Mucosa of rectum (tissue), 2 donors: ENCODE measurements around the gene TMEM60.
"Not testable (repeated sequence)": the region's sequence is repeated elsewhere in the genome, so short reads cannot be mapped to it uniquely, and the experiment has no call there.

Source experiments
- H3K27ac ChIP-seq, 2 donors: one replicate each; pipeline ENCODE4 v1.7.0; 2013; ENCODE audit warnings: inconsistent platforms in 2 of 2, low read depth in 2 of 2, low read length in 2 of 2
- H3K27me3 ChIP-seq, 2 donors: one replicate each; pipeline ENCODE4 v1.7.0; 2013; ENCODE audit warnings: low read length in 2 of 2; ENCODE audit not compliant: control insufficient read depth in 2 of 2, insufficient read depth in 2 of 2
- H3K36me3 ChIP-seq, 2 donors: one replicate each; pipeline ENCODE4 v1.7.0; 2013; ENCODE audit warnings: low read length in 2 of 2; ENCODE audit not compliant: control insufficient read depth in 2 of 2, insufficient read depth in 2 of 2
- H3K4me1 ChIP-seq, 2 donors: one replicate each; pipeline ENCODE4 v1.7.0; 2013; ENCODE audit warnings: low read length in 2 of 2, mild to moderate bottlenecking in 1 of 2; ENCODE audit not compliant: control insufficient read depth in 2 of 2, insufficient read depth in 2 of 2
- H3K4me3 ChIP-seq, 2 donors: one replicate each; pipeline ENCODE4 v1.7.0; 2013; ENCODE audit warnings: low read length in 2 of 2
- H3K9ac ChIP-seq, 2 donors: one replicate each; pipeline ENCODE4 v1.7.0; 2013; ENCODE audit warnings: low read length in 2 of 2, low read depth in 1 of 2, mild to moderate bottlenecking in 1 of 2
- H3K9me3 ChIP-seq, 2 donors: one replicate each; pipeline ENCODE4 v1.7.0; 2013; ENCODE audit warnings: low read length in 2 of 2; ENCODE audit not compliant: control insufficient read depth in 2 of 2
- donor health status: healthy.
- donor health status: Normal muscosa, but diverticular disease.

TMEM60 gene

GRCh38 chr7:77798394-77799077, at the start of gene TMEM60, which contains the start of gene PHTF2:
TMEM60 (minus strand) TSS chr7:77798434; CDS start chr7:77794373, 4,061 bp downstream.
PHTF2 (plus strand) TSS chr7:77798773.
- peak within 1 kb of the TSS; percentile 84 to 98 for H3K9ac ChIP-seq
- H3K9me3 ChIP-seq, result no peaks in the 10 kb centered on the region
- peaks cover 23 to 32% of the 10 kb centered on the region in 2 donors for H3K4me1 ChIP-seq
- peak within 1 kb of the TSS; percentile 91 to 99 for H3K4me3 ChIP-seq
- H3K36me3 ChIP-seq, result peaks cover 4 to 5% of the 10 kb centered on the region in 2 donors
- peak within 1 kb of the TSS; percentile 94 to 96 for H3K27ac ChIP-seq
- no peaks in the 10 kb centered on the region for H3K27me3 ChIP-seq

GRCh38 chr7:77846317-77847092, 48.3 kb upstream of the TMEM60 start:
- H3K9ac ChIP-seq, result no peak overlapping the region
- H3K4me3 ChIP-seq, result no peak overlapping the region
- H3K27ac ChIP-seq, result no peak overlapping the region

GRCh38 chr7:77843194-77843593, 45.0 kb upstream of the TMEM60 start:
- Histone ChIP-seq H3K4me3 (no peak overlapping the region), H3K4me1 (no peaks in the 10 kb centered on the region), H3K27me3 (no peaks in the 10 kb centered on the region), H3K36me3 (no peaks in the 10 kb centered on the region), H3K27ac (no peak overlapping the region), H3K9me3 (no peaks in the 10 kb centered on the region), H3K9ac (no peak overlapping the region)

More at GRCh38 chr7:77846317-77847092, 48.3 kb upstream of the TMEM60 start:
- Histone ChIP-seq H3K9me3 (no peaks in the 10 kb centered on the region), H3K27me3 (no peaks in the 10 kb centered on the region), H3K36me3 (no peaks in the 10 kb centered on the region), H3K4me1 (no peaks in the 10 kb centered on the region)

- no peaks in the 10 kb centered on the region for H3K9me3 ChIP-seq
- no peaks in the 10 kb centered on the region for H3K36me3 ChIP-seq
- H3K27ac ChIP-seq, result no peak overlapping the region
- no peaks in the 10 kb centered on the region for H3K4me1 ChIP-seq
- H3K4me3 ChIP-seq, result no peak overlapping the region
- H3K27me3 ChIP-seq, result no peaks in the 10 kb centered on the region
- no peak overlapping the region for H3K9ac ChIP-seq
Observed at GRCh38 chr7:77839919-77840318, 41.7 kb upstream of the TMEM60 start.

GRCh38 chr7:77838929-77839491, 40.8 kb upstream of the TMEM60 start:
- H3K36me3 ChIP-seq, result no peaks in the 10 kb centered on the region
- H3K27ac ChIP-seq, result no peak overlapping the region
- H3K4me1 ChIP-seq, result peaks cover 0 to 3% of the 10 kb centered on the region in 2 donors
- H3K27me3 ChIP-seq, result no peaks in the 10 kb centered on the region
- no peaks in the 10 kb centered on the region for H3K9me3 ChIP-seq
- no peak overlapping the region for H3K9ac ChIP-seq
- no peak overlapping the region for H3K4me3 ChIP-seq

- Histone ChIP-seq H3K27ac (no peak overlapping the region), H3K36me3 (no peaks in the 10 kb centered on the region), H3K9ac (no peak overlapping the region), H3K4me1 (peaks cover 0 to 3% of the 10 kb centered on the region in 2 donors), H3K4me3 (no peak overlapping the region), H3K27me3 (no peaks in the 10 kb centered on the region), H3K9me3 (no peaks in the 10 kb centered on the region)
Observed at GRCh38 chr7:77837966-77838365, 39.7 kb upstream of the TMEM60 start.

GRCh38 chr7:77837275-77837674, 39.0 kb upstream of the TMEM60 start:
- Histone ChIP-seq H3K27me3 (no peaks in the 10 kb centered on the region), H3K9ac (no peak overlapping the region), H3K4me3 (no peak overlapping the region), H3K9me3 (no peaks in the 10 kb centered on the region), H3K27ac (no peak overlapping the region), H3K4me1 (peaks cover 0 to 3% of the 10 kb centered on the region in 2 donors), H3K36me3 (no peaks in the 10 kb centered on the region)

GRCh38 chr7:77836425-77836824, 38.2 kb upstream of the TMEM60 start:
- H3K27me3 ChIP-seq, H3K4me3 ChIP-seq, H3K36me3 ChIP-seq, H3K27ac ChIP-seq, H3K9me3 ChIP-seq, H3K4me1 ChIP-seq, H3K9ac ChIP-seq: not testable (repeated sequence)

- no peaks in the 10 kb centered on the region for H3K9me3 ChIP-seq
- no peak overlapping the region for H3K4me3 ChIP-seq
- no peak overlapping the region for H3K27ac ChIP-seq
- H3K36me3 ChIP-seq, result no peaks in the 10 kb centered on the region
- H3K9ac ChIP-seq, result no peak overlapping the region
- peaks cover 0 to 3% of the 10 kb centered on the region in 2 donors for H3K4me1 ChIP-seq
- H3K27me3 ChIP-seq, result no peaks in the 10 kb centered on the region
Observed at GRCh38 chr7:77833136-77833535, 34.9 kb upstream of the TMEM60 start.

- Histone ChIP-seq H3K27me3 (no peaks in the 10 kb centered on the region), H3K4me3 (no peak overlapping the region), H3K9ac (no peak overlapping the region), H3K27ac (no peak overlapping the region), H3K4me1 (peaks cover 0 to 3% of the 10 kb centered on the region in 2 donors), H3K36me3 (no peaks in the 10 kb centered on the region), H3K9me3 (no peaks in the 10 kb centered on the region)
Observed at GRCh38 chr7:77831953-77832352, 33.7 kb upstream of the TMEM60 start.
